PFSK-1 (cell line): ENCODE measurements around the gene USP48.

Experiments
- FOXP2 ChIP-seq: optimal IDR thresholded peaks from 2 replicates; pipeline ENCODE3; 2011; ENCODE audit warnings: borderline replicate concordance, control low read depth, inconsistent platforms; ENCODE audit not compliant: insufficient read depth; ENCODE audit errors: extremely low read length, extremely low read depth
- POLR2AphosphoS5 ChIP-seq: IDR thresholded peaks from 2 replicates; pipeline ENCODE4 v1.6.1; 2012; ENCODE audit warnings: low read depth, mild to moderate bottlenecking, control low read depth, low read length, moderate library complexity
- REST ChIP-seq, 2 experiments: IDR thresholded peaks; 2 replicates each; pipeline versions ENCODE4 v1.6.1 to v1.8.0; 2011 to 2012; ENCODE audit warnings: low read depth in 2 of 2, low read length in 2 of 2, control low read depth in 1 of 2, inconsistent platforms in 1 of 2, mild to moderate bottlenecking in 1 of 2, moderate library complexity in 1 of 2; ENCODE audit not compliant: insufficient read depth in 1 of 2
- SIN3A ChIP-seq: IDR thresholded peaks from 2 replicates; pipeline ENCODE4 v1.6.1; 2012; ENCODE audit warnings: mild to moderate bottlenecking, low read length, moderate library complexity, borderline replicate concordance; ENCODE audit not compliant: insufficient read depth
- TAF1 ChIP-seq: IDR thresholded peaks from 2 replicates; pipeline ENCODE4 v1.6.1; 2012; ENCODE audit warnings: low read length, control low read depth, borderline replicate concordance; ENCODE audit not compliant: insufficient read depth

USP48 gene

GRCh38 chr1:21732664-21733063 lies 50.3 kb downstream of the USP48 start:
- no peak for TF ChIP-seq TAF1
- no peak for TF ChIP-seq REST (IDR thresholded peaks at IDR 0.05; ENCODE audit: insufficient read depth in 1 of 2, low read depth in 2 of 2, low read length in 2 of 2)
- no peak for TF ChIP-seq POLR2AphosphoS5
- no peak for TF ChIP-seq SIN3A
- TF ChIP-seq FOXP2 = no peak

GRCh38 chr1:21725748-21726392 lies 57.1 kb downstream of the USP48 start:
- TF ChIP-seq REST (IDR thresholded peaks at IDR 0.05; ENCODE audit: insufficient read depth in 1 of 2, low read depth in 2 of 2, low read length in 2 of 2) (no peak), SIN3A (no peak), TAF1 (no peak), FOXP2 (no peak), POLR2AphosphoS5 (no peak)

- TF ChIP-seq SIN3A (no peak), FOXP2 (no peak), POLR2AphosphoS5 (no peak), TAF1 (no peak), REST (IDR thresholded peaks at IDR 0.05; ENCODE audit: insufficient read depth in 1 of 2, low read depth in 2 of 2, low read length in 2 of 2) (no peak)
Measured at GRCh38 chr1:21724570-21724969, 58.4 kb downstream of the USP48 start.

GRCh38 chr1:21724098-21724497 lies 58.9 kb downstream of the USP48 start:
- TF ChIP-seq SIN3A = no peak
- TF ChIP-seq REST (IDR thresholded peaks at IDR 0.05; ENCODE audit: insufficient read depth in 1 of 2, low read depth in 2 of 2, low read length in 2 of 2) = no peak
- no peak for TF ChIP-seq POLR2AphosphoS5
- no peak for TF ChIP-seq FOXP2
- no peak for TF ChIP-seq TAF1
